Measurements from ENCODE around the gene IGDCC3.

GRCh38 chr15:65374334-65374733 is 3.5 kb downstream of the IGDCC3 start:
- TF ChIP-seq, protein P1, sequence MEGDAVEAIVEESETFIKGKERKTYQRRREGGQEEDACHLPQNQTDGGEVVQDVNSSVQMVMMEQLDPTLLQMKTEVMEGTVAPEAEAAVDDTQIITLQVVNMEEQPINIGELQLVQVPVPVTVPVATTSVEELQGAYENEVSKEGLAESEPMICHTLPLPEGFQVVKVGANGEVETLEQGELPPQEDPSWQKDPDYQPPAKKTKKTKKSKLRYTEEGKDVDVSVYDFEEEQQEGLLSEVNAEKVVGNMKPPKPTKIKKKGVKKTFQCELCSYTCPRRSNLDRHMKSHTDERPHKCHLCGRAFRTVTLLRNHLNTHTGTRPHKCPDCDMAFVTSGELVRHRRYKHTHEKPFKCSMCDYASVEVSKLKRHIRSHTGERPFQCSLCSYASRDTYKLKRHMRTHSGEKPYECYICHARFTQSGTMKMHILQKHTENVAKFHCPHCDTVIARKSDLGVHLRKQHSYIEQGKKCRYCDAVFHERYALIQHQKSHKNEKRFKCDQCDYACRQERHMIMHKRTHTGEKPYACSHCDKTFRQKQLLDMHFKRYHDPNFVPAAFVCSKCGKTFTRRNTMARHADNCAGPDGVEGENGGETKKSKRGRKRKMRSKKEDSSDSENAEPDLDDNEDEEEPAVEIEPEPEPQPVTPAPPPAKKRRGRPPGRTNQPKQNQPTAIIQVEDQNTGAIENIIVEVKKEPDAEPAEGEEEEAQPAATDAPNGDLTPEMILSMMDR (conservative IDR thresholded peaks at IDR 0.05; ENCODE audit: low read depth, low read length): no peak
- TF ChIP-seq EZH2 (IDR thresholded peaks at IDR 0.05; ENCODE audit: borderline replicate concordance, low read depth, low read length, poor library complexity, severe bottlenecking): no peak

Measured in A673 (cell line).